PC-3 (cell line): Measurements from ENCODE around the gene BICD2. TPM values are rescaled to one million over a fixed set of nuclear protein-coding genes. Genes with fewer than 3 reads are reported as not detected.
A peak's percentile ranks its signal among the peaks of the same experiment; 100 is the strongest.

Experiments
- ATAC-seq: fragments of 200-7000 bp; cut with Tn5 transposase; 2 replicates; pipeline ENCODE4 v1.9.1; 2020; ENCODE audit warnings: mild to moderate bottlenecking, moderate library complexity
- BruUV-seq: library from RNA; stranded (reverse); fragments of 400-500 nt; replicated peaks from 2 replicates; lab custom pipeline; 2021; lab: Mats Ljungman, UMichigan
- CTCF ChIA-PET: fragments of 300-600 bp; sonication (Branson Sonifier 250); formaldehyde crosslinking; loops from one replicate; lab custom pipeline; 2022; ENCODE audit warnings: antibody characterized with exemption; lab: Charles Lee
- POLR2A ChIA-PET: fragments of 300-600 bp; sonication (Branson Sonifier 250); formaldehyde crosslinking; loops from one replicate; lab custom pipeline; 2022; ENCODE audit warnings: antibody characterized with exemption; ENCODE audit not compliant: unreplicated experiment; lab: Charles Lee
- DNase-seq: peaks from one replicate; pipeline ENCODE4 v3.0.0-alpha.2; 2015
- H2AFZ ChIP-seq: fragments of 300-600 bp; sonication (generic); 2 replicates; pipeline ENCODE4 v1.6.0; 2016; ENCODE audit warnings: antibody characterized with exemption, low read length
- H3F3A ChIP-seq: fragments of 300-600 bp; sonication (generic); one replicate; pipeline ENCODE4 v1.6.0; 2017; ENCODE audit warnings: antibody characterized with exemption, low read length, control low read depth, mild to moderate bottlenecking; ENCODE audit not compliant: unreplicated experiment
- H3K27ac ChIP-seq: fragments of 300-600 bp; sonication (generic); 2 replicates; pipeline ENCODE4 v1.5.1; 2016; ENCODE audit warnings: mild to moderate bottlenecking, low read length
- H3K27me3 ChIP-seq: fragments of 300-600 bp; sonication (generic); 2 replicates; pipeline ENCODE4 v1.6.1; 2016; ENCODE audit warnings: low read length, mixed read lengths
- H3K36me3 ChIP-seq: fragments of 300-600 bp; sonication (generic); 2 replicates; pipeline ENCODE4 v1.6.1; 2016; ENCODE audit warnings: low read depth, mixed run types, low read length, mixed read lengths
- H3K4me1 ChIP-seq: fragments of 300-600 bp; sonication (generic); 2 replicates; pipeline ENCODE4 v1.5.1; 2016; ENCODE audit warnings: low read length; ENCODE audit not compliant: insufficient read depth
- H3K4me2 ChIP-seq: fragments of 300-600 bp; sonication (generic); 2 replicates; pipeline ENCODE4 v1.6.0; 2016; ENCODE audit warnings: low read length
- H3K4me3 ChIP-seq: fragments of 300-600 bp; sonication (generic); 2 replicates; pipeline ENCODE4 v1.5.1; 2016; ENCODE audit warnings: mild to moderate bottlenecking, low read length, mixed read lengths
- H3K79me2 ChIP-seq: fragments of 300-600 bp; sonication (generic); 2 replicates; pipeline ENCODE4 v1.6.1; 2017; ENCODE audit warnings: low read length, mixed read lengths
- H3K9ac ChIP-seq: fragments of 300-600 bp; sonication (generic); 2 replicates; pipeline ENCODE4 v1.6.0; 2016; ENCODE audit warnings: mild to moderate bottlenecking, low read length
- H3K9me2 ChIP-seq: fragments of 300-600 bp; sonication (generic); replicated peaks from 2 replicates; pipeline ENCODE4 v1.6.1; 2016; ENCODE audit warnings: mixed run types, low read length, mixed read lengths
- H3K9me3 ChIP-seq: fragments of 300-600 bp; sonication (generic); 2 replicates; pipeline ENCODE4 v1.6.1; 2016; ENCODE audit warnings: low read length, mixed read lengths
- H4K20me1 ChIP-seq: fragments of 300-600 bp; sonication (generic); 2 replicates; pipeline ENCODE4 v1.6.1; 2016; ENCODE audit warnings: low read length, mixed read lengths
- CTCF ChIP-seq: fragments of 300-600 bp; sonication (generic); conservative IDR thresholded peaks from 2 replicates; pipeline ENCODE4 v1.5.1; 2017; ENCODE audit warnings: antibody characterized with exemption, low read depth, mild to moderate bottlenecking, low read length
- EZH2 ChIP-seq: fragments of 300-600 bp; sonication (generic); IDR thresholded peaks from one replicate; pipeline ENCODE4 v1.6.1; 2017; ENCODE audit warnings: antibody characterized with exemption, mild to moderate bottlenecking, low read length; ENCODE audit not compliant: unreplicated experiment
- EZH2phosphoT487 ChIP-seq: fragments of 300-600 bp; sonication (generic); IDR thresholded peaks from 2 replicates; pipeline ENCODE4 v1.6.1; 2018; ENCODE audit warnings: mild to moderate bottlenecking, antibody characterized with exemption, low read length, borderline replicate concordance
- intact Hi-C: fragments of 100-400 bp; cut with micrococcal nuclease; formaldehyde crosslinking; loops from 2 replicates; pipeline ENCODE4 v1.9.0; 2023
- total RNA-seq: library from RNA; depleted of rRNA; stranded (reverse); fragments of >200 nt; gene quantifications from 2 replicates; pipeline ENCODE4 v1.2.3, GENCODE V29; 2014

BICD2 gene
- total RNA-seq, 1 experiment from 2014 or later: 26.3 TPM

GRCh38 chr9:92669890-92670708, 94.5 kb downstream of the BICD2 start, which contains the start of gene IPPK:
Gene IPPK (minus strand): TSS chr9:92670131. CDS start chr9:92669988, 143 bp downstream.
- CTCF ChIA-PET: interaction anchor here (0.6 kb wide), 2 partner anchors 95 to 184 kb away, joined by 3 read pairs; no protein-coding TSS in a partner anchor
- Histone ChIP-seq H3K4me3 (peak within 1 kb of the TSS; percentile 95), H2AFZ (peak within 1 kb of the TSS; percentile 60), H3K9ac (peak within 1 kb of the TSS; percentile 85), H3K9me3 (no peaks in the 10 kb centered on the region), H3K79me2 (peaks cover 56% of the 10 kb centered on the region), H3K27ac (peak within 1 kb of the TSS; percentile 73), H3F3A (no peaks in the 10 kb centered on the region), H3K4me1 (peaks cover 17% of the 10 kb centered on the region), H3K27me3 (no peaks in the 10 kb centered on the region), H3K4me2 (peak within 1 kb of the TSS; percentile 96), H4K20me1 (no peaks in the 10 kb centered on the region), H3K9me2 (no peaks in the 10 kb centered on the region), H3K36me3 (no peaks in the 10 kb centered on the region)
- peak; percentile 86 for ATAC-seq
- no TSS peak for BruUV-seq
- DNase-seq: peak; percentile 97
- POLR2A ChIA-PET: interaction anchor here (0.6 to 1.0 kb wide), 4 partner anchors 19 to 508 kb away, joined by 3 to 5 read pairs (median 4); partner anchors contain the start of genes BICD2, CENPP and NOL8
- TF ChIP-seq CTCF: no peak
- TF ChIP-seq EZH2phosphoT487: no peak
- TF ChIP-seq EZH2: no peak
- intact Hi-C loops: loop anchor here (2.0 kb wide), 1 partner anchor 95 kb away; the partner anchor contains the start of gene BICD2

GRCh38 chr9:92669527-92669889, 95.1 kb downstream of the BICD2 start:
- POLR2A ChIA-PET: interaction anchor here (0.6 to 1.0 kb wide), 2 partner anchors 344 to 507 kb away, joined by 3 to 4 read pairs; partner anchors contain the start of genes CENPP and NOL8
- TF ChIP-seq EZH2phosphoT487 (no peak), CTCF (no peak), EZH2 (no peak)

More at GRCh38 chr9:92669527-92669889, 95.1 kb downstream of the BICD2 start:
- BruUV-seq: no TSS peak
- Histone ChIP-seq H3K4me3 (peak overlapping the region; percentile 95), H3K27ac (peak overlapping the region; percentile 57), H3K4me2 (peak overlapping the region; percentile 96), H3K79me2 (peaks cover 62% of the 10 kb centered on the region), H4K20me1 (no peaks in the 10 kb centered on the region), H3K9ac (peak overlapping the region; percentile 85), H3K36me3 (no peaks in the 10 kb centered on the region), H3K4me1 (peaks cover 17% of the 10 kb centered on the region), H3F3A (no peaks in the 10 kb centered on the region), H3K9me3 (no peaks in the 10 kb centered on the region), H3K9me2 (no peaks in the 10 kb centered on the region), H2AFZ (peak overlapping the region; percentile 49), H3K27me3 (no peaks in the 10 kb centered on the region)
- CTCF ChIA-PET: interaction anchor here (0.6 kb wide), 1 partner anchor 183 kb away, joined by 3 read pairs; no protein-coding TSS in a partner anchor
- intact Hi-C loops: no loop called here
- DNase-seq (no peak), ATAC-seq (peak; percentile 39)
